GM10847 (cell line): Measurements from ENCODE around the gene CR1L.

Source experiments
- POLR2A ChIP-seq: IDR thresholded peaks from 2 replicates; pipeline ENCODE4 v1.6.1; 2011; ENCODE audit not compliant: insufficient read length; ENCODE audit errors: extremely low read depth

Gene CR1L

DNA sequence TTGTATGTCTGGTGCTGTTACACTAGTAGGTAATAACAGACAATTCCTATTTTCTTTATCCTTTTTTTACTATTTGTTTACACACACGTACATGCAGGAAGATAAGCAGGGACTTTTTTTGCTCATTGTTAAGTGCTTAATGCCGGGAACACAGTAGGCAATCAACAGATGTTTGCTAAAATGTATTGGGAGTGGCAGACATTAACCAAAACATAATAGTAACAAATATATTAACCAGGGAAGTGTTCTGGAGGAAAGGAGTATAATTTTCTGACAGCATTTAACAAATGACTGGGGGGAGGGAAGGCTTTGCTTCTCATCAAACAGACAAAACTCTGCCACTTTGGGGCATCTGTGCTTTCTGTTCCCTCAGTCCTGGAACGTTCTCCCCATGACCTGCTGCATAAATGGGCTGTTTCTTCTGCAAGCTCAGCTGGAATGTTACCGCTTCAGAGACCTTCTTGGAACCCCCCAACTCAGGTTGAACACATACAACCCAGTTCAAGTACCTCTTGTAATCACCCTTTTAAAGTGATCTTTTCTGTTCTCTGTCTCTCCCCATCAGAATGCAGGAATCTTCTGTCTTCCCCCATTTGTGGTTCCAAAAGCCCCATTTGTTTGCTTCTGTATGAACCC is 2.1 kb downstream of the CR1L start:
- TF ChIP-seq POLR2A = no peak

DNA sequence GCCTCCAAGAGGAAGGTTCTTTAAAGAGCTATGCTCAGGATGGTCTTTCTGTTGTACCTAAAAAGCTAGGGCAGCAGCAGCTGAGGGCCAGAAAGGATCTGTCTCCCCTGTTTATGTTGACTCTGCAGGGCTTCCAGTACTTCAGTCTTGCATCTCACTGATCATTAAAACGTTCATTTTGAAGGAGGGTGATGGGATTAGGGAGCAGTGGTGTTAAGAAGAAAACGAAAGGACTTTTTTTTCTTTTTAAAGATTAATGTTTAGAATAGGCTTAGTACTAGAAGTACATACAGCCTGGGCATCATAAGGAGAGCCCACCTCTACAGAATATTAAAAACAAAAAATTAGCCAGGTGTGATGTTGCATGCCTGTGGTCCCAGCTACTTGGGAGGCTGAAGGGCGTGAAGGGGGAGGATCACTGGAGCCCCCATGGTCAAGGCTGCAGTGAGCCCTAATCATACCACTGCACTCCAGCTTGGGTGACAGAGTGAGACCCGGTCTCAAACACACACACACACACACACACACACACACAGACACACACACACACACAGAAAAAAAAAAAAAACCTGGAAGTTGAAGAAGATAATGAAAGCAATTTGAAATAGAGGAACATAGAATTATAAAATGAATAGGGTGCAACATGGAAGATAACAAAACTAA is 2.9 kb downstream of the CR1L start:
- no peak for TF ChIP-seq POLR2A

DNA sequence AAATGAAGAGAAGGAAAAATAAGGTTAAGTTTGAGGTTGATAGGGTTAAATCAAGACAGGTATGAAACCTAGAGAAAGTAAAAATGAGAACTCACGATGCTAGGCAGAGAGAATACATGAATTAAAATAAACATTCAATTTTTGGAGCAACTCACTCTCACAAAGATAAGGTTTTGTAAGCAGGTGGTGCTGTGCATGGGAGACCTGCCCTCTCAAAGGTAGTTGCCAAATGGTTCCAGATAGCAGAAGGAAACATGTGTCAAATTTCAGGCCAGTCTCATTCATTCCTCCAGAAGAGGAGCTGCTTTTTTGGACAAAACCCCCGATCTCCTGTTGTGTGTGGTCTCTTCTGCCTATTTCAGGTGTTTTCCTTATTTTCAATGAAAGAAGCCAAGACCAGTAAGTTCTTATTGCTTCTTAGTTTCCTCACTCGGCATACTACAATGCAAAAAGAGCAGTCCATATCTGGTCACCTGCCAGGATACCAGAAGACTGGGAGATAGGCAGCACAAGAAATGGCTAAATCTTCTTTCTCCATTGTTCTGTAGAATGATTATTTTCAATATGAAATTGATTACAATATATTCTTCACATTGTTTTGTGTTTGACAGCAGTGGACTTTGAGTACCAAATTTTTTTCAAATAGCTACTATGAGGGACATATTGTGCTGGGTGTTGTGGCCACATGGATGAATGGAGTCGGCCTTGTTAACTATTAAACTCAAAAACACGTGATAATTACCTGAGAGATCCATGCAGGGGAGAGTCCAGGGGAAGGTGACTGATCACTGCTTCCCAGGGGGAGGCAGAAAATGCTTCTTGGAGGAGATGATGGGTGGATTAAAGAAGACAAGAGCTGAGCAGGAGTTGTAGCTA is 3.6 kb downstream of the CR1L start:
- no peak for TF ChIP-seq POLR2A

DNA sequence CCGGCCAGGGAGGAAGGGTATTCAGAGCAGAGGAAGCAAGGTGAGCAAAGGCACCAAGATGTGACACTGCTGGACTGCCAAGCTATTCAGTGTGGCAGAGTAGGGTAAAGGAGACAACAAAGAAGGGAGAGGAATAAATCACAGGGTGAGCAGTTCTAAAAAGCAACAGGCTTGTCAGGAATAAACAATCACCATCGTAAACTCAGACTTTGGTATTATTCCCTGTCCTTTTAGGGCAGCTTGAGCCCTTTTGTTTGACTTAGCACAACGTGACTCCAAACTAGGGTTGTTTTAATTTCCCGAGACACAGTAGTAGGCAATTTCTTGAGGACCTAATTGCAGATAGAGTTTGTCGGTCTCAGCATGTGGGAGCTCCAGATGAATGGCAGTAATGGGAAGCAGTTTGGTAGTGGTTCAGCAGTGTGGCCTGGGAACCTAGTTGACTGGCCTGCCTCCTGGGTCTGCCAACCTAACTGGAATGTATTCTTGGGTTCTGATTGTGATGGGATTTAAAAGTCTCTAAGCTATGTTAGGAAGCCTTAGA is 4.3 kb downstream of the CR1L start:
- TF ChIP-seq POLR2A = no peak

DNA sequence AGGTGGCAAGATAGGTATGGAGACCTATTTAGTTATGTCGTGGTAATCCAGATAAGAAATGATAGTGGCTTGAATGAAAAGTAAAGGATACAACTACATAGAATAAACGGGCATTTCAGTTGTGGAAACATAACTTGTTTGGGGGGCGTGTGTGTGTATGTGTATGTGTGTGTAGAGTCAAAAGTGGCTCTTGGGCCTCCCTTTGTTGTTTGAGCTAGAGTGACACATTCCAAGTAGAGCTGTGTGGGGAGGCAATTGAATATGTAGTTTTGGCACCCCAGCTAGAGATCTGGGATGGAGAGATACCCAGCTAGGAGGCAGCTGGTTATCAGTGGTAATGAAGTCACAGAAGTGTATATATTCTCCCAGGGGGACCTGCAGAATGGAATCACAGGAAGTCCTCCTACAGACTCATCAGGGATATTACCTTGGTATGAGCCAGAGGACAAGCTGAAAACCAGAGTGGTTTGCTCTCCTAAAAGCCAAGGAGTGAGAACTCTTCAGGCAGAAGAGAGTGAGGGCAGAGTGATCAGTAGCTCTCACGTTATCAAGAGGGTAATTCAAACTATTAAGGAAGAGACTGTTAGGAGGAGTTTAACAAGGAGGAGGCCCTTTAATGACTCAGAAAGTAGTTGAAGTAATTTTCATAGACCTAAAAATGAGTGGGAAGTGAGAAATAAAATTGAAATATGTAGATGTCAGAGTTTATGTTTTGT is 5.1 kb downstream of the CR1L start:
- TF ChIP-seq POLR2A = no peak

DNA sequence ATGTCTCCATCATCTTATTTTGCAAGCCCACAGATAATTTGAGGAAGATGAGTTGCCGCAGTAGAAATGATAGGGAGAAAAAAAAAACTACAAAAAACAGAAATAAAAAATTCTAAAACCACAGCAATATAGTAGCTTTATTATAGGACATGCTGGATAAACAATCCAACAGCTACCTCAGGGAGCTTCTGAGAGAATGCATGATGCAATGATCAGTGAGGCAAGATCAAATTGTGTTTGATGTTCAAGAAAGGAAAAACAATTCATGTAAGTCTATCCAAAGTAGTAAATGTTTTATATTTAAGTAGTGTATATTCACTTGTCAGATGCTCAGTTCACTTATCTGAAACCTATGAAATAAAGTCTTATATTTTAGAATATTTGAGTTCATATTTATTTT is 6.7 kb downstream of the CR1L start:
- TF ChIP-seq POLR2A = no peak

DNA sequence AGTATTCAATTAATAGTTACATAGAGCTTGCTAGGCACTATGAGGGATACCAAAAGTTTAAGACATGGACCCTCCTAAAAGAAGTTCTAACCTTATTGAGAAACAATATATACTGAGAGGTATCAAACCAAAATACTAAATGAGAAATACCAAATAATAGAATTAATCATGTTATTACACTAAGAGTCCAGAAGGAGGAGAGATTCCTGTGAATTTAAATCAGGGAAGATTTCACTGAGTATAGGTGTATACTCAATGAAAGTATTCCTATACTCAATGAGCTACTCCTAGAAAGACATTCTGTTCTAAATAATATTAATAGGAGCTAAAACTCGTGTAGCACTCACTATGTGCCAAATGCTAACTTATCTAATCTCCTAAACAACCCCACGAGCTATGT is 9.4 kb downstream of the CR1L start:
- no peak for TF ChIP-seq POLR2A

DNA sequence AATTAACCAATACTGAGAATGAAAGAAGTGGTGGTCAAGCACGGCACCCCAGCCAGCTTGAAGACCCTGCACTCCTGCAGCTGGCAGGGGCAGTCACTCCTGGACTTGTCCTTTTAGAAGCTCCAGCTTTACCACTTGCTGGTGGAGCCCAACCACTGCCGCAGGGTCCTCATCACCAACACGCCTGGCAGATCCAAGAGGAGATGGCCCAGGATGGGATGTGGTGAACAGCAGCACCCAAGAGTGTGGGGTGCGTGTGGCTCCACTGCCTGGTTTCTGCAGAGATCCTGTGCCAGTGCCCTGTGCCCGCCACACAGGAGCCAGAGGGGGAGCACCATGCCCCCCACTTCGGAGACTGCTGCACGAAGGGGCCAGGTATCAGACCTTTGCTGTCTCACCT is 13.5 kb downstream of the CR1L start:
- no peak for TF ChIP-seq POLR2A

DNA sequence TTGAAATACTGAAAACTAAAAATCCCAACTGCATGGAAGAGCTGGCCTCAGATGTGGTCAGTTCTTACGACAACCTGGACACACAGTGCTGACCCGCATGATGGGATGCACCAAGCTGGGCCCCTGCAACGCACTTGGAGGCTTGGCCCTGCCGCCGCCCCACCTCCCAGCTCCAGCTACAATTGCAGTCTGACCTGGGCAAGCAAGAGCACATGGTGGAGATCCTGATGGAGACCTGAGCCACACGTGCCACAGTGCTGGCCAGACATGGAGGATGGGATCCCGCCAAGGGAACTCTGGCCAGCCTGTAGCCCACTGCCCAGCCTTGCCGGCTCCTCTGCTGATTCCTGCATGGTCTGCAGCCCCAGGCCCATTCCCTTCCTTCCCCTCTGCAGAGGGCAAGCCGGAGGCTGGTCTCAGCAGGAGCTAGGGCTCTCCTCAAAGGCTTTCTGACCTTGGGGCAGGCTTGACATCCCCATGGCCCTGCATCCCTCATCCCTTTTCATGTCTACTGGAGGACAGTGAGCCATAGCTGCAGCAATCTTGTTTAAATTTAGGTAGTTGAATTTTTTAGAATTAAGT is 14.1 kb downstream of the CR1L start:
- TF ChIP-seq POLR2A = no peak

DNA sequence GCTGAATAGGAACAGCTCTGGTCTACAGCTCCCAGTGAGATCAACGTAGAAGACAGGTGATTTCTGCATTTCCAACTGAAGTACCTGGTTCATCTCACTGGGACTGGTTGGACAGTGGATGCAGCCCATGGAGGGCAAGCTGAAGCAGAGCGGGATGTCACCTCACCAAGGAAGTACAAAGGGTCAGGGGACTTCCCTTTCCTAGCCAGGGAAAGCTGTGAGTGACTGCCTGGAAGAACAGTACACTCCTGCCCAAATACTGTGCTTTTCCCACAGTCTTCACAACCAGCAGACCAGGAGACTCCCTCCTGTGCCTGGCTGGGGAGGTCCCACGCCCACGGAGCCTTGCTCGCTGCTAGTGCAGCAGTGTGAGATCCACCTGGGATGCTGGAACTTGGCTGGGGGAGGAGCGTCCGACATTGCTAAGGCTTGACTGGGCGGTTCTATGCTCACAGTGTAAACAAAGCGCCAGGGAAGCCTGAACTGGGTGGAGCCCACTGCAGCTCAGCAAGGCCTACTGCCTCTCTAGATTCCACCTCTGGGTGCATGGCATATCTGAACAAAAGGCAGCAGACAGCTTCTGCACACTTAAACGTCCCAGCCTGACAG is 14.7 kb downstream of the CR1L start:
- no peak for TF ChIP-seq POLR2A

DNA sequence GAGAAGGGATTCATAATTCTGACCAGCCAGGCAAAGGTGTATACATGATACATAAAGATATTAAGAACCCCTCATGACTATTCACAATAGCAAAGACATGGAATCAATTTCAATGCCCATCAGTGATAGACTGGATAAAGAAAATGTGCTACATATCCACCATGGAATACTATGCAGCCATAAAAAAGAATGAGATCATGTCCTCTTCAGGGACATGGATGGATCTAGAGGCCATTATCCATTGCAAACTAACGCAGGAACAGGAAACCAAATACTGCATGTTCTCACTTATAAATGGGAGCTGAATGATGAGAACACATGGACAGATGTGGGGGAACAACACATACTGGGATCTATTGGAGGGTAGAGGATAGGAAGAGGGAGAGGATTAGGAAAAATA is 21.4 kb downstream of the CR1L start:
- no peak for TF ChIP-seq POLR2A

DNA sequence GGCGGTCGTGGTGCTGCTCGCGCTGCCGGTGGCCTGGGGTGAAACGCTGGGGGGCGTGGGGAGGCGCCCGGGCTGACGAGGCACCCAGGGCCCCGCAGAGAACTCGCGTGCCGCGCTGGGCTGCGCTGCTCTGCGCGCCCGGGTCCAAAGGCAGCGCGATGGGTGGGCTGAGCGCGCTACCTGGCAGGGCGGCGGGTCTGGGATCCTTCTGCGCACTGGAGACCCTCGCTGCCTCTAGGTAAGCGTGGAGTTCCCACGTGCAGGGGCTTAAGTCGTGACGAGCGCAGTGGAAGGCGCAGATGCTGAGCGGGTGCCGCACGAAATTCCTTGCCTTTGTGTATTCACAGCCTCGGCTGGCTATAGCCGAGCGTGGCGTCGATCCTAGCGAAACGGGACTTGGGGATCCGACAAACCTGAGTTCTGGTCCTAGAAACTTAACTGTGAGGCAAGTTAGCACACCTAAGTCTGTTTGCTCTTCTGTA is 24.6 kb downstream of the CR1L start:
- TF ChIP-seq POLR2A = no peak

DNA sequence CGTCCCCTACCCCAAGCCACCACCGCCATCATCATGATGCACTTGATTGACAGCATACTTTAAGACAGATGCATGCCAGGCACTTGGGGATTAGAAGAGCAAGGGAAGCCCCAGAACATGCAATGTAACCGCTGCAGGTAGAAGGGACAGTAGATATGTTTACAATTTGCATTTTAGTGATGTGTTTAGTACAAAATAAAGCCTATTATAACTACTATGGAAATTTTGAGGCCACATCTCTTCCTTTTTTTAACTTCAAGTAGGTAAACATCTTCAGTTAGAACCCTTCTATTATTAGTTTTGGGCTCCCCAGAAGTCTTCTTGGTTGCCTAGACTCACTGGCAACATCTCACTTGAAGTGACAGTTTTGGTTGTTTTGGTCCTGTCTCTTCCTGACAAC is 25.3 kb downstream of the CR1L start:
- TF ChIP-seq POLR2A = no peak

DNA sequence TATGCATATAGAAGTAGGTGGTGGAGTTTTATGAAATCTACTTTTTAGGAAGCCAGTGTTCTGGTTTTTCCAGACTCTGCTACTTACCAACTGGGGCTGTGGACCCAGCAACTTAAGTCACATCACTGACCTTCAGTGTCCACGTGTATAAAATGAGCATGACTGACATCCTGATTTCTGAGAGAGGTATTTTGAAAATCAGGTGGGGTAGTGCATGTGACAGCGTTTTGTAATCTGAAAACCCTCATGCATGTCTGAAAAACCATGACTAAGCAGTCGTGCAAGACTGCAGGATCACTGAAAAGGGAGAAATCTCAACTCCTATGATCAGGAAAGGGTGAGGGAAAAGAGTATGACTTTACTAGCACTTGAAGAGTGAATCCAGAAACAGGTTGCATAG is 26.1 kb downstream of the CR1L start:
- no peak for TF ChIP-seq POLR2A

DNA sequence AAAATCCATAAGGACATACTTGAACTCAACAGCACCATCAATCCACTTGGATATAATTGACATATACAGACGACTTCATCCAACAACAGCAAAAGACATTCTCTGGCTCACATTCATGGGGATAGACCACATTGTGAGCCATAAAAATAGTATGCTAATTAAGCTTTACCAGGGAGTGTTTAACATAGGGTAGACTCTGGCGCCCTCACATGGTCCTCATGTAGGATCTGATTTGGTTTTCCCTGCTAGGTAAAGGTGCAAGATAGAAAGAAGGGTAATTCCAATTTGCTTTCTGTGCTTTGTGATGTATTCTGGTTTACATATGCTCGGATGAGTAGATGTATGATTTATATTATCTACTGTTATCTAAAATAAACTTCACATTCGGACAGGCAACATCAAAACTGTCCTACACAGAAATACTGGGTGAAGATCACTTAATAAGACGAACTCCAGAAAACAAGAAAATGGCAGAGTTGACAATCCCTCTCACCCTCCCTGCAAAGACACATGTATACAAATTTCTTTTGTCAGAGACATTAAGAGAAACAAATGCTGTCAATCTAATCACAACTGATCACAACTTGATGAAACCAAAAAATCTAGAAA is 27.7 kb downstream of the CR1L start:
- no peak for TF ChIP-seq POLR2A

DNA sequence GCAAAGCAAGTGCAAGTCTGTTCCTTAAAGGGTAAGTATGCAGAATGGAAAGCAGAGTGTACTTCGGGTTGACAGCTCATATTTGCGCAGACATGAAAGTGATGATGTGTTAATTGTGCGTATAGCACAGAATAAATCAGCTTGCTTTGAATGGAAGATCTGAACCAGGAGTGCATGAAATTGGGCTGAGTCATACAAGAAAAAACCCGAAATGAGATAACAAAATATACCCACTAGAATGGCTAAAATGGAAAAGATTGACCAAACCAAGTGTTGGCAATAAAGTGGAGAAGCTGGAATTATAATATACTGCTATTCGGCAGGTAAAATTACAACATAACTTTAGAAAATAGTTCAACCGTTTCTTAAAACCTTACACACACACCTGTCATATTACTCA is 28.5 kb downstream of the CR1L start:
- no peak for TF ChIP-seq POLR2A
